GM23338 (cell line): Measurements from ENCODE around the gene ISY1. TPM values are rescaled to one million over a fixed set of nuclear protein-coding genes. Genes with fewer than 3 reads are reported as not detected.

ENCODE experiments used
- ATAC-seq: fragments of 200-7000 bp; cut with Tn5 transposase; 3 replicates; pipeline ENCODE4 v1.9.1; 2020
- DNase-seq: peaks from one replicate; pipeline ENCODE4 v3.0.0-alpha.2; 2015; ENCODE audit warnings: low spot score
- H2AFZ ChIP-seq: fragments of 200-600 bp; sonication (generic); 2 replicates; pipeline ENCODE4 v1.8.0; 2016; ENCODE audit warnings: antibody characterized with exemption, mild to moderate bottlenecking, moderate library complexity
- H3F3A ChIP-seq: fragments of 200-600 bp; sonication (generic); replicated peaks from 2 replicates; pipeline ENCODE4 v1.8.0; 2017; ENCODE audit warnings: antibody characterized with exemption, mixed run types, low read depth
- H3K27ac ChIP-seq: fragments of 200-600 bp; sonication (generic); 2 replicates; pipeline ENCODE4 v1.6.1; 2016; ENCODE audit warnings: low read depth
- H3K27me3 ChIP-seq: fragments of 200-600 bp; sonication (generic); 2 replicates; pipeline ENCODE4 v1.8.0; 2016; ENCODE audit warnings: mild to moderate bottlenecking, mixed run types, moderate library complexity; ENCODE audit not compliant: insufficient read depth
- H3K36me3 ChIP-seq: fragments of 200-600 bp; sonication (generic); 2 replicates; pipeline ENCODE4 v1.8.0; 2016; ENCODE audit warnings: mild to moderate bottlenecking; ENCODE audit not compliant: insufficient read depth
- H3K4me1 ChIP-seq: fragments of 200-600 bp; sonication (generic); 2 replicates; pipeline ENCODE4 v1.8.0; 2016; ENCODE audit warnings: mild to moderate bottlenecking, moderate library complexity; ENCODE audit not compliant: insufficient read depth
- H3K4me2 ChIP-seq: fragments of 200-600 bp; sonication (generic); 2 replicates; pipeline ENCODE4 v1.7.1; 2017; ENCODE audit warnings: mixed run types
- H3K4me3 ChIP-seq: fragments of 200-600 bp; sonication (generic); 2 replicates; pipeline ENCODE4 v1.6.1; 2016; ENCODE audit warnings: mixed run types
- H3K79me2 ChIP-seq: fragments of 200-600 bp; sonication (generic); replicated peaks from 2 replicates; pipeline ENCODE4 v1.8.0; 2017; ENCODE audit warnings: mild to moderate bottlenecking; ENCODE audit not compliant: insufficient read depth
- H3K9me2 ChIP-seq: fragments of 200-600 bp; sonication (generic); 2 replicates; pipeline ENCODE4 v1.8.0; 2017; ENCODE audit not compliant: insufficient read depth
- H4K20me1 ChIP-seq: fragments of 200-600 bp; sonication (generic); replicated peaks from 2 replicates; pipeline ENCODE4 v1.8.0; 2017; ENCODE audit warnings: mild to moderate bottlenecking; ENCODE audit not compliant: insufficient read depth
- H3K27ac Mint-ChIP-seq: 2 replicates; pipeline ENCODE4 v1.8.0; 2020; ENCODE audit warnings: inconsistent platforms, mild to moderate bottlenecking, moderate library complexity, mixed read lengths
- H3K27me3 Mint-ChIP-seq: 3 replicates; pipeline ENCODE4 v1.8.0; 2022; ENCODE audit warnings: low read depth, mild to moderate bottlenecking, moderate library complexity, mixed read lengths, inconsistent platforms; ENCODE audit not compliant: insufficient read depth, poor library complexity
- H3K36me3 Mint-ChIP-seq: 3 replicates; pipeline ENCODE4 v1.8.0; 2021; ENCODE audit warnings: low read depth, mild to moderate bottlenecking, inconsistent platforms, moderate library complexity, mixed read lengths
- H3K4me1 Mint-ChIP-seq: 3 replicates; pipeline ENCODE4 v1.8.0; 2020; ENCODE audit warnings: mild to moderate bottlenecking, inconsistent platforms, mixed read lengths
- H3K4me3 Mint-ChIP-seq: 3 replicates; pipeline ENCODE4 v1.8.0; 2021; ENCODE audit warnings: moderate library complexity, mild to moderate bottlenecking, inconsistent platforms, mixed read lengths
- H3K9me3 Mint-ChIP-seq: 3 replicates; pipeline ENCODE4 v1.8.0; 2020; ENCODE audit warnings: moderate library complexity, mild to moderate bottlenecking, inconsistent platforms, mixed read lengths
- CREB1 ChIP-seq: fragments of 250-450 bp; sonication (Bioruptor Pico); IDR thresholded peaks from 2 replicates; pipeline ENCODE4 v1.5.0; 2020; ENCODE audit warnings: low read depth, mild to moderate bottlenecking, moderate library complexity
- EZH2 ChIP-seq: fragments of 200-600 bp; sonication (generic); IDR thresholded peaks from one replicate; pipeline ENCODE4 v1.8.0; 2017; ENCODE audit warnings: antibody characterized with exemption, mild to moderate bottlenecking, low read depth; ENCODE audit not compliant: unreplicated experiment
- EZH2phosphoT487 ChIP-seq: fragments of 200-600 bp; sonication (generic); IDR thresholded peaks from one replicate; pipeline ENCODE4 v1.8.1; 2018; ENCODE audit warnings: antibody characterized with exemption; ENCODE audit not compliant: unreplicated experiment
- JUNB ChIP-seq: IDR thresholded peaks from one replicate; pipeline ENCODE4 v1.6.1; 2016; ENCODE audit warnings: antibody characterized with exemption; ENCODE audit not compliant: unreplicated experiment
- NANOG ChIP-seq: IDR thresholded peaks from 2 replicates; pipeline ENCODE4 v1.6.1; 2016; ENCODE audit warnings: antibody characterized with exemption, borderline replicate concordance
- POLR2AphosphoS5 ChIP-seq: IDR thresholded peaks from 2 replicates; pipeline ENCODE4 v1.6.1; 2016; ENCODE audit warnings: antibody characterized with exemption, low read depth
- STAT1 ChIP-seq: IDR thresholded peaks from one replicate; pipeline ENCODE4 v1.6.1; 2016; ENCODE audit warnings: antibody characterized with exemption; ENCODE audit not compliant: unreplicated experiment
- ZNF114 ChIP-seq: fragments of 250-450 bp; sonication (Bioruptor Pico); IDR thresholded peaks from 2 replicates; pipeline ENCODE4 v1.5.0; 2020; ENCODE audit warnings: mild to moderate bottlenecking, moderate library complexity
- long read RNA-seq: library from polyadenylated mRNA; unstranded; transcript quantifications from one replicate; pipeline ENCODE4 v2.0.0, GENCODE V29; 2020; ENCODE audit not compliant: unreplicated experiment
- polyA plus RNA-seq: library from polyadenylated mRNA; unstranded; fragments of >200 nt; fragmentation: Nextera tagmentation; extraction: Ambion mirVana; gene quantifications from 2 replicates; pipeline ENCODE4 v1.2.1, GENCODE V29; 2016
- total RNA-seq: library from RNA; depleted of rRNA; stranded (reverse); fragments of >200 nt; shearing (Covaris generic); gene quantifications from 2 replicates; pipeline ENCODE4 v1.2.3, GENCODE V29; 2014; rRNA removed
- TF ChIP-seq, protein P1 (sequence below): IDR thresholded peaks from 2 replicates; pipeline ENCODE4 v1.6.1; 2016; ENCODE audit warnings: antibody characterized with exemption
- TF ChIP-seq, protein P2 (sequence below), 2 experiments: fragments of 200-600 bp in 1 of 2; sonication (generic) in 1 of 2; conservative IDR thresholded peaks; 2 replicates each; pipeline versions ENCODE4 v1.5.1 to v1.6.1; 2016 to 2017; ENCODE audit warnings: antibody characterized with exemption in 2 of 2, low read depth in 2 of 2, mild to moderate bottlenecking in 2 of 2, moderate library complexity in 1 of 2
- TF ChIP-seq, protein P3 (sequence below): fragments of 250-450 bp; sonication (Bioruptor Pico); IDR thresholded peaks from 2 replicates; pipeline ENCODE4 v1.5.0; 2020; ENCODE audit warnings: mild to moderate bottlenecking, moderate library complexity

Gene ISY1
- total RNA-seq, result 10.0 and 11.3 TPM in 2 replicates
- polyA plus RNA-seq, result 20.2 and 23.6 TPM in 2 replicates
- long read RNA-seq, transcript ISY1-203 (11 exons, 3,842 nt), result major isoform, 19 of 20 reads
- long read RNA-seq, partial matches to known transcripts, result 1 of 20 reads
- long read RNA-seq, other reads (novel, unspliced or antisense), result 0 of 20 reads

DNA sequence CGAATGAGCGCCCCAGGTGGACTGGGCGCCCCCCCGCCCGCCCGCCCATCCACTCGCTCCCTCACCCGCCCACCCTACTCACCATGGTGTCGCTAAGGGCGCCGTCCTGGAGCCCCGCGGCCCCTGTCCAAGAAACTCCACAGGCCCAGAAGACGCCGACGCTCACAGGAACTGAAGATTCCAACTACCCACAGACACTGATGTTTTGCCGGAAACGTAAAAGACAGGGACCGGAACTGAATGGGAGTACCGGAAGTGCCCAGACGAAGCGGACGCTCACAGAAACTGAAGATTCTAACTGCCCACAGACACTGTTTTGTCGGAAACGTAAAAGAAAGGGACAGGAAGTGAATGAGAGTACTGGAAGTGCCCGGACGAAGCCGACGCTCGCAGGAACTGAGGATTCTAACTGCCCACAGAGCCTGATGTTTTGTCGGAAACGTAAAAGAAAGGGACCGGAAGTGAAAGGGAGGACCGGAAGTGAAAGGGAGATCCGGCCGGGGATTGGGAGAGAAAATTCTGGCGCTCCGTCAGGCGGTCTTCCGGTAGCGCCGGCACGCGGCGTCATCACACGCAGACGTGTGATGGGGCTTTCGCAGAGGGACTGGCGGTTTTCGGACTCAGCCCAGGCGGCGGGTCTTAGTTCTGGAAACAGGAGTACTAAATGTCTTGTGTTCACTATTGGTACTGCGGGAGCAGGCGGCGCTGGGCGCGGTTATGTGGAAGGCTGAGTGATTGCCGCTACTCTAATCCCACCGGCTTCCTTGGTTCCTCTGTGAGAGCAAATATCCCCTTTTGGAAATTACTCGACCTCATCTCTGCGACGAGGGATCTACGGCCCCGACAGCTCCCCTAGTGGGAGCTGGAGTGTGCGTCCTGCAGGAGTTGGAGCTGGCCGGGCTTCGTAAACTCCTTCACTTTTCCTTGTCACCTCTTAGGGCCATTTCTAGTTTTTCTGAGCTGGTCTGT lies at the start of gene ISY1:
ISY1 (minus strand) TSS at position 173 of the 969 bp plus-strand sequence; CDS start at position 85, 88 bp downstream.
- H3K9me3 Mint-ChIP-seq, result no peaks in the 10 kb centered on the region; the same call in 2 of the 3 replicates
- Histone ChIP-seq H3K9me2 (no peaks in the 10 kb centered on the region), H3K27me3 (no peaks in the 10 kb centered on the region), H3F3A (peaks cover 19% of the 10 kb centered on the region), H4K20me1 (peaks cover 13% of the 10 kb centered on the region), H3K36me3 (peaks cover 1% of the 10 kb centered on the region), H3K27ac (peak within 1 kb of the TSS; percentile 100), H3K4me2 (peak within 1 kb of the TSS; percentile 100), H2AFZ (peak within 1 kb of the TSS; percentile 97; the same call in 1 of the 2 replicates), H3K4me1 (peaks cover 12% of the 10 kb centered on the region; the same call in 1 of the 2 replicates), H3K79me2 (peaks cover 19% of the 10 kb centered on the region), H3K4me3 (peak within 1 kb of the TSS; percentile 82)
- no peak for TF ChIP-seq JUNB
- TF ChIP-seq, protein P1, sequence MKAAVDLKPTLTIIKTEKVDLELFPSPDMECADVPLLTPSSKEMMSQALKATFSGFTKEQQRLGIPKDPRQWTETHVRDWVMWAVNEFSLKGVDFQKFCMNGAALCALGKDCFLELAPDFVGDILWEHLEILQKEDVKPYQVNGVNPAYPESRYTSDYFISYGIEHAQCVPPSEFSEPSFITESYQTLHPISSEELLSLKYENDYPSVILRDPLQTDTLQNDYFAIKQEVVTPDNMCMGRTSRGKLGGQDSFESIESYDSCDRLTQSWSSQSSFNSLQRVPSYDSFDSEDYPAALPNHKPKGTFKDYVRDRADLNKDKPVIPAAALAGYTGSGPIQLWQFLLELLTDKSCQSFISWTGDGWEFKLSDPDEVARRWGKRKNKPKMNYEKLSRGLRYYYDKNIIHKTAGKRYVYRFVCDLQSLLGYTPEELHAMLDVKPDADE, result peak; percentile 91
- TF ChIP-seq ZNF114 (CRISPR knock-in tag), result peak; percentile 88
- TF ChIP-seq, protein P2, sequence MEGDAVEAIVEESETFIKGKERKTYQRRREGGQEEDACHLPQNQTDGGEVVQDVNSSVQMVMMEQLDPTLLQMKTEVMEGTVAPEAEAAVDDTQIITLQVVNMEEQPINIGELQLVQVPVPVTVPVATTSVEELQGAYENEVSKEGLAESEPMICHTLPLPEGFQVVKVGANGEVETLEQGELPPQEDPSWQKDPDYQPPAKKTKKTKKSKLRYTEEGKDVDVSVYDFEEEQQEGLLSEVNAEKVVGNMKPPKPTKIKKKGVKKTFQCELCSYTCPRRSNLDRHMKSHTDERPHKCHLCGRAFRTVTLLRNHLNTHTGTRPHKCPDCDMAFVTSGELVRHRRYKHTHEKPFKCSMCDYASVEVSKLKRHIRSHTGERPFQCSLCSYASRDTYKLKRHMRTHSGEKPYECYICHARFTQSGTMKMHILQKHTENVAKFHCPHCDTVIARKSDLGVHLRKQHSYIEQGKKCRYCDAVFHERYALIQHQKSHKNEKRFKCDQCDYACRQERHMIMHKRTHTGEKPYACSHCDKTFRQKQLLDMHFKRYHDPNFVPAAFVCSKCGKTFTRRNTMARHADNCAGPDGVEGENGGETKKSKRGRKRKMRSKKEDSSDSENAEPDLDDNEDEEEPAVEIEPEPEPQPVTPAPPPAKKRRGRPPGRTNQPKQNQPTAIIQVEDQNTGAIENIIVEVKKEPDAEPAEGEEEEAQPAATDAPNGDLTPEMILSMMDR (conservative IDR thresholded peaks at IDR 0.05; ENCODE audit: low read depth in 2 of 2), result peak; percentile 68 to 78
- TF ChIP-seq EZH2phosphoT487, result no peak
- TF ChIP-seq, protein P3, sequence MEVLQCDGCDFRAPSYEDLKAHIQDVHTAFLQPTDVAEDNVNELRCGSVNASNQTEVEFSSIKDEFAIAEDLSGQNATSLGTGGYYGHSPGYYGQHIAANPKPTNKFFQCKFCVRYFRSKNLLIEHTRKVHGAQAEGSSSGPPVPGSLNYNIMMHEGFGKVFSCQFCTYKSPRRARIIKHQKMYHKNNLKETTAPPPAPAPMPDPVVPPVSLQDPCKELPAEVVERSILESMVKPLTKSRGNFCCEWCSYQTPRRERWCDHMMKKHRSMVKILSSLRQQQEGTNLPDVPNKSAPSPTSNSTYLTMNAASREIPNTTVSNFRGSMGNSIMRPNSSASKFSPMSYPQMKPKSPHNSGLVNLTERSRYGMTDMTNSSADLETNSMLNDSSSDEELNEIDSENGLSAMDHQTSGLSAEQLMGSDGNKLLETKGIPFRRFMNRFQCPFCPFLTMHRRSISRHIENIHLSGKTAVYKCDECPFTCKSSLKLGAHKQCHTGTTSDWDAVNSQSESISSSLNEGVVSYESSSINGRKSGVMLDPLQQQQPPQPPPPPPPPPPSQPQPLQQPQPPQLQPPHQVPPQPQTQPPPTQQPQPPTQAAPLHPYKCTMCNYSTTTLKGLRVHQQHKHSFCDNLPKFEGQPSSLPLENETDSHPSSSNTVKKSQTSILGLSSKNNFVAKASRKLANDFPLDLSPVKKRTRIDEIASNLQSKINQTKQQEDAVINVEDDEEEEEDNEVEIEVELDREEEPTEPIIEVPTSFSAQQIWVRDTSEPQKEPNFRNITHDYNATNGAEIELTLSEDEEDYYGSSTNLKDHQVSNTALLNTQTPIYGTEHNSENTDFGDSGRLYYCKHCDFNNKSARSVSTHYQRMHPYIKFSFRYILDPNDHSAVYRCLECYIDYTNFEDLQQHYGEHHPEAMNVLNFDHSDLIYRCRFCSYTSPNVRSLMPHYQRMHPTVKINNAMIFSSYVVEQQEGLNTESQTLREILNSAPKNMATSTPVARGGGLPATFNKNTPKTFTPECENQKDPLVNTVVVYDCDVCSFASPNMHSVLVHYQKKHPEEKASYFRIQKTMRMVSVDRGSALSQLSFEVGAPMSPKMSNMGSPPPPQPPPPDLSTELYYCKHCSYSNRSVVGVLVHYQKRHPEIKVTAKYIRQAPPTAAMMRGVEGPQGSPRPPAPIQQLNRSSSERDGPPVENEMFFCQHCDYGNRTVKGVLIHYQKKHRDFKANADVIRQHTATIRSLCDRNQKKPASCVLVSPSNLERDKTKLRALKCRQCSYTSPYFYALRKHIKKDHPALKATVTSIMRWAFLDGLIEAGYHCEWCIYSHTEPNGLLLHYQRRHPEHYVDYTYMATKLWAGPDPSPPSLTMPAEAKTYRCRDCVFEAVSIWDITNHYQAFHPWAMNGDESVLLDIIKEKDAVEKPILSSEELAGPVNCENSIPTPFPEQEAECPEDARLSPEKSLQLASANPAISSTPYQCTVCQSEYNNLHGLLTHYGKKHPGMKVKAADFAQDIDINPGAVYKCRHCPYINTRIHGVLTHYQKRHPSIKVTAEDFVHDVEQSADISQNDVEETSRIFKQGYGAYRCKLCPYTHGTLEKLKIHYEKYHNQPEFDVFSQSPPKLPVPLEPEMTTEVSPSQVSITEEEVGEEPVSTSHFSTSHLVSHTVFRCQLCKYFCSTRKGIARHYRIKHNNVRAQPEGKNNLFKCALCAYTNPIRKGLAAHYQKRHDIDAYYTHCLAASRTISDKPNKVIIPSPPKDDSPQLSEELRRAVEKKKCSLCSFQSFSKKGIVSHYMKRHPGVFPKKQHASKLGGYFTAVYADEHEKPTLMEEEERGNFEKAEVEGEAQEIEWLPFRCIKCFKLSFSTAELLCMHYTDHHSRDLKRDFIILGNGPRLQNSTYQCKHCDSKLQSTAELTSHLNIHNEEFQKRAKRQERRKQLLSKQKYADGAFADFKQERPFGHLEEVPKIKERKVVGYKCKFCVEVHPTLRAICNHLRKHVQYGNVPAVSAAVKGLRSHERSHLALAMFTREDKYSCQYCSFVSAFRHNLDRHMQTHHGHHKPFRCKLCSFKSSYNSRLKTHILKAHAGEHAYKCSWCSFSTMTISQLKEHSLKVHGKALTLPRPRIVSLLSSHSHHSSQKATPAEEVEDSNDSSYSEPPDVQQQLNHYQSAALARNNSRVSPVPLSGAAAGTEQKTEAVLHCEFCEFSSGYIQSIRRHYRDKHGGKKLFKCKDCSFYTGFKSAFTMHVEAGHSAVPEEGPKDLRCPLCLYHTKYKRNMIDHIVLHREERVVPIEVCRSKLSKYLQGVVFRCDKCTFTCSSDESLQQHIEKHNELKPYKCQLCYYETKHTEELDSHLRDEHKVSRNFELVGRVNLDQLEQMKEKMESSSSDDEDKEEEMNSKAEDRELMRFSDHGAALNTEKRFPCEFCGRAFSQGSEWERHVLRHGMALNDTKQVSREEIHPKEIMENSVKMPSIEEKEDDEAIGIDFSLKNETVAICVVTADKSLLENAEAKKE (CRISPR knock-in tag), result no peak
- no peak for TF ChIP-seq EZH2
- no peak for TF ChIP-seq STAT1
- peak; percentile 92 for TF ChIP-seq CREB1 (CRISPR knock-in tag)
- peak; percentile 50; the same call in 1 of the 2 replicates for TF ChIP-seq POLR2AphosphoS5
- TF ChIP-seq NANOG, result no peak
- H3K36me3 Mint-ChIP-seq, result peaks cover 11% of the 10 kb centered on the region; the same call in 2 of the 3 replicates
- peaks cover 14% of the 10 kb centered on the region for H3K4me1 Mint-ChIP-seq
- DNase-seq (peak; percentile 98), ATAC-seq (peak; percentile 77)
- H3K27me3 Mint-ChIP-seq, result peaks cover 16% of the 10 kb centered on the region
- H3K4me3 Mint-ChIP-seq, result peak within 1 kb of the TSS; percentile 96
- peak within 1 kb of the TSS; percentile 100 for H3K27ac Mint-ChIP-seq
